IPS-18a (cell line): ENCODE measurements around the gene POLD4.
A peak's percentile ranks its signal among the peaks of the same experiment; 100 is the strongest.

ENCODE experiments used
- H3K27ac ChIP-seq: one replicate; pipeline ENCODE4 v1.5.1; 2013; ENCODE audit warnings: low read length
- H3K27me3 ChIP-seq: one replicate; pipeline ENCODE4 v1.6.1; 2013; ENCODE audit warnings: mild to moderate bottlenecking, low read length; ENCODE audit not compliant: control insufficient read depth, insufficient read depth
- H3K36me3 ChIP-seq: one replicate; pipeline ENCODE4 v1.6.1; 2013; ENCODE audit warnings: low read depth, low read length; ENCODE audit not compliant: control insufficient read depth
- H3K4me1 ChIP-seq: one replicate; pipeline ENCODE4 v1.6.1; 2013; ENCODE audit warnings: low read depth, low read length; ENCODE audit not compliant: control insufficient read depth
- H3K4me3 ChIP-seq: one replicate; pipeline ENCODE4 v1.5.1; 2013; ENCODE audit warnings: low read length
- H3K9ac ChIP-seq: one replicate; pipeline ENCODE4 v1.6.1; 2013; ENCODE audit warnings: mild to moderate bottlenecking, low read length, moderate library complexity
- H3K9me3 ChIP-seq: one replicate; pipeline ENCODE4 v1.6.1; 2013; ENCODE audit warnings: low read depth, low read length; ENCODE audit not compliant: control insufficient read depth

The POLD4 gene

GRCh38 chr11:67396587-67397389 is 43.4 kb upstream of the POLD4 start:
- no peak overlapping the region for H3K9ac ChIP-seq

GRCh38 chr11:67396259-67396581 is 42.9 kb upstream of the POLD4 start:
- Histone ChIP-seq H3K9ac (no peak overlapping the region), H3K27me3 (peaks cover 5% of the 10 kb centered on the region), H3K36me3 (peaks cover 24% of the 10 kb centered on the region), H3K4me3 (no peak overlapping the region), H3K9me3 (no peaks in the 10 kb centered on the region), H3K4me1 (no peaks in the 10 kb centered on the region), H3K27ac (no peak overlapping the region)

More at GRCh38 chr11:67396587-67397389, 43.4 kb upstream of the POLD4 start:
- peaks cover 5% of the 10 kb centered on the region for H3K27me3 ChIP-seq
- no peak overlapping the region for H3K4me3 ChIP-seq
- H3K9me3 ChIP-seq = no peaks in the 10 kb centered on the region
- no peak overlapping the region for H3K27ac ChIP-seq
- peaks cover 24% of the 10 kb centered on the region for H3K36me3 ChIP-seq
- no peaks in the 10 kb centered on the region for H3K4me1 ChIP-seq

DNA sequence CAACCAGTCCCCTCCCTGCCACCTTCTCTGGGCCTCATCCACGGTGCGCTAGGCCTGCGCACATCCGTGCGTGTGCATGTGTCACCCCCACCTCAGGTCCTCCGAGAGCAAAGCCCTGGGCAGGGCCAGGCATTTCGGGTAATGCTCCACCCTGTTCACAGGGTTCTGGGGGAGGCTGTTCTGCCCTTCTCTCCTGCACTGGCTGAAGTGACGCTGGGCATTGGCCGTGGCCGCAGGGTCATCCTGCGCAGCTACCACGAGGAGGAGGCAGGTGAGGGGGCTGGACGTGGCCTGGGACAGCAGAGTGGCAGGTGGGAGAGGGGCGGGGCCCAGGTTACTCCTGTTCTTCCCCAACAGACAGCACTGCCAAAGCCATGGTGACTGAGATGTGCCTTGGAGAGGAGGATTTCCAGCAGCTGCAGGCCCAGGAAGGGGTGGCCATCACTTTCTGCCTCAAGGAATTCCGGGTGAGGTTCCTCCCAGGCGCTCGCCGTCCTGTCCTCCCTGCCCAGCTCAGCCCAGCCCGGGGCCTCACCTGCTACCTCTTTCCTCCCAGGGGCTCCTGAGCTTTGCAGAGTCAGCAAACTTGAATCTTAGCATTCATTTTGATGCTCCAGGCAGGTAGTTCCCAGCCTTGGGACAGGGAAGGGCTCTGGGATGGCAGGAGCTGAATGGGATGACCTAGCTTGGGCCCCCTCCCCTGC is 42.4 kb upstream of the POLD4 start:
- H3K4me1 ChIP-seq = no peaks in the 10 kb centered on the region

GRCh38 chr11:67393990-67394389 is 40.6 kb upstream of the POLD4 start:
- Histone ChIP-seq H3K9me3 (no peaks in the 10 kb centered on the region), H3K4me3 (no peak overlapping the region), H3K27ac (no peak overlapping the region), H3K9ac (no peak overlapping the region), H3K36me3 (peaks cover 19% of the 10 kb centered on the region), H3K27me3 (peaks cover 5% of the 10 kb centered on the region), H3K4me1 (no peaks in the 10 kb centered on the region)

More for the DNA sequence above, 42.4 kb upstream of the POLD4 start:
- H3K36me3 ChIP-seq = peaks cover 24% of the 10 kb centered on the region
- peaks cover 5% of the 10 kb centered on the region for H3K27me3 ChIP-seq
- H3K9ac ChIP-seq = no peak overlapping the region
- H3K4me3 ChIP-seq = no peak overlapping the region
- H3K9me3 ChIP-seq = no peaks in the 10 kb centered on the region
- H3K27ac ChIP-seq = no peak overlapping the region

GRCh38 chr11:67393437-67393836 is 40.1 kb upstream of the POLD4 start:
- Histone ChIP-seq H3K4me1 (no peaks in the 10 kb centered on the region), H3K27me3 (peaks cover 5% of the 10 kb centered on the region), H3K36me3 (peaks cover 14% of the 10 kb centered on the region), H3K4me3 (no peak overlapping the region), H3K27ac (no peak overlapping the region), H3K9ac (no peak overlapping the region), H3K9me3 (no peaks in the 10 kb centered on the region)

GRCh38 chr11:67392183-67392715 is 38.9 kb upstream of the POLD4 start:
- Histone ChIP-seq H3K27me3 (peaks cover 5% of the 10 kb centered on the region), H3K4me3 (peak overlapping the region; percentile 67), H3K27ac (no peak overlapping the region), H3K9me3 (no peaks in the 10 kb centered on the region), H3K4me1 (no peaks in the 10 kb centered on the region), H3K36me3 (peaks cover 3% of the 10 kb centered on the region), H3K9ac (peak overlapping the region; percentile 62)

DNA sequence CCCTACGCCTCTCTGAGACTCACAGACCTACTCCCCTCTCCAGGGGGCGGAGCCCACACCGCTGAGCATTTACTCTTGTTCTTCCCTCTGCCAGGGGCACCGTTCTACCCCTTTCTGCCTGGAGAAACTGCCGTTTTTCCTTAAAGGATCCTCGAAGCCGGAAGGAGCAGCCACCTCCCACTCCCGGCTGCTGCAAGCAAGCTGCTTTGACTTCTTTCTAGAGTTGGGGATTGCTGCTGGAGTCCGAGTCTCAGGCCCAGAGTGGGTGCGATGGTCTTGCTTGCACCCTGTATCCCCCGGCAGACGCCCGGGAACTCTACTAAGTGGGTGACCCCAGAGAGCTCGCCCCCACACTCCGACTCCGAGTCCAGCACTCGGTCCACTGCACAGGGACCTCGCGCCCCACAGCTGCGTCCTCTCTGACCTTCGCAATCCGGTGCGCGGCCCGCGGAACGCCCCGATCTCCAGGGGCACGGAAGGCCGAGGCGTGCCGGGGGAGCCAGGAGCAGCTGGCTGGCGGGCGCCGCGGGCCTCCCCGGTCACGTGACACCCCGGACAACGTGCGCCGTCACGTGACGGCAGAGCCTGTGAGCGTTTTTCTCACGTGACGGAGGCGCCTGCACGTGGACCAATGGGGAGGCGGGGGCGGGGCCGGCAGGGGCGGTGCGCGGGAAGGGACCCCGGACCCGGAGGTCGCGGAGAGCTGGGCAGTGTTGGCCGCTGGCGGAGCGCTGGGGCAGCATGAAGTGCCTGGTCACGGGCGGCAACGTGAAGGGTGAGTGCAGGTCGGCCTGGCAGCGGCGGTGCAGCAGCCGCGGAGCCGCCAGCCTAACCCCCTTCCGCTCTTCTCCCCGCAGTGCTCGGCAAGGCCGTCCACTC is 38.2 kb upstream of the POLD4 start, which contains the start of gene RAD9A:
TSS of gene RAD9A (plus strand) at position 683 of the 879 bp plus-strand sequence. CDS start at position 742, 59 bp downstream.
- Histone ChIP-seq H3K4me3 (peak within 1 kb of the TSS; percentile 67), H3K27ac (no peak within 1 kb of the TSS), H3K4me1 (no peaks in the 10 kb centered on the region), H3K27me3 (peaks cover 5% of the 10 kb centered on the region), H3K9me3 (no peaks in the 10 kb centered on the region), H3K9ac (peak within 1 kb of the TSS; percentile 62), H3K36me3 (peaks cover 3% of the 10 kb centered on the region)

DNA sequence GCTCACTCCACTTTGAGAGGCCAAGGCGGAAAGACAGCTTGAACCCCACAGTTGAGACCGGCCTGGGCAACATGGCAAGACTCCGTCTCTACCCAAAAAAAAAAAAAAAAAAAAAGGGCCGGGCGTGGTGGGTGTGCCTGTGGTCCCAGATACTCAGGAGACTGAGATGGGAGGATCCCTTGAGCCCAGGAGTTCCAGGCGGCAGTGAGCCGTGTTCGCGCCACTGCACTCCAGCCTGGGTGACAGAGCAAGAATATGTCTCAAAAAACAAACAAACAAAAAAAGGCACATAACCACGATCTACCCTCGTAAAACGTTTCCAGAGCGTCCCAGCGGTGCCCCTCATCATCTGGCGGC is 37.6 kb upstream of the POLD4 start:
- H3K27me3 ChIP-seq = peaks cover 5% of the 10 kb centered on the region
- no peak overlapping the region for H3K27ac ChIP-seq
- no peaks in the 10 kb centered on the region for H3K9me3 ChIP-seq
- peak overlapping the region; percentile 54 for H3K9ac ChIP-seq
- peaks cover under 1% of the 10 kb centered on the region for H3K36me3 ChIP-seq
- no peaks in the 10 kb centered on the region for H3K4me1 ChIP-seq
- peak overlapping the region; percentile 67 for H3K4me3 ChIP-seq

DNA sequence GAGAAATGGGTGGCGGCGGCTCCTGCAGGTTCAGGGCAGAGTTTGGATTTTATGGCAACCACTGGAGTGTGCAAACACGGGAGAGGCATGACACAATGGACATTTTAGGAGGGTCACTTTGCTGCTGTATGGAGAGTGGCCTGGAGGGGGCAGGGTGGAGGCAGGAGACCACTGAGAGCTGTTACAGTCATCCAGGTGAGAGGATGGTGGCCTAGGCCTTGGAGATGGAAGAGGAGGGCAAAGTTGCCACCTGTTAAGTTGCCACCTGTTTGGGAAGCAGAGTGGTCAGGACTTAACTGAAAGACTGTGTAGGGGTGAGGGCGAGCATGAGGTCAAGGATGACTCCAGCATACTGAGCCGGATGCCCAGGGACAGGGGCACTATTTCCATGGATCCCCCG is 36.1 kb upstream of the POLD4 start:
- no peaks in the 10 kb centered on the region for H3K36me3 ChIP-seq
- H3K27me3 ChIP-seq = peaks cover 13% of the 10 kb centered on the region
- no peak overlapping the region for H3K4me3 ChIP-seq
- no peak overlapping the region for H3K9ac ChIP-seq
- no peak overlapping the region for H3K27ac ChIP-seq
- H3K9me3 ChIP-seq = no peaks in the 10 kb centered on the region
- H3K4me1 ChIP-seq = no peaks in the 10 kb centered on the region

DNA sequence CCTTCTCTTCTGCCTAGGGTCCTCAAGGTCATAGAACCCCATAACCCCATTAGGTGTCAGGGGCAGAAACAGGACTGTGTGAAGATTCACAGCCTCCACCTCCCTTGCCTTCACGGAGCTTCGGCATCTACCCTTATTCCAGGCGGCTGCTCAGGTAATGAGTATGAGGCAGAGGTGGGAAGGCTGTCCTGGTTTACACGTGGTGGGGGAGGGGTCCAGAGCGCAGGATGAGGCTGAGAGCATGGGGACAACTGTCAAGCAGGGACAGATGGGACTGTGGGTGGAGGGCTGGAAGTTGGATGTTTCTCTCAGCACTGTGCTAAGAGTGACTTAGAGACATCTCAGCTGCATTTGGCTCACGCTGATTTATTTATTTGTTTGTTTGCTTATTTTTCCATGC is 34.2 kb upstream of the POLD4 start:
- no peaks in the 10 kb centered on the region for H3K9me3 ChIP-seq
- no peaks in the 10 kb centered on the region for H3K4me1 ChIP-seq
- no peak overlapping the region for H3K9ac ChIP-seq
- H3K27me3 ChIP-seq = peaks cover 14% of the 10 kb centered on the region
- H3K4me3 ChIP-seq = no peak overlapping the region
- no peaks in the 10 kb centered on the region for H3K36me3 ChIP-seq
- H3K27ac ChIP-seq = no peak overlapping the region

GRCh38 chr11:67387069-67387468 is 33.7 kb upstream of the POLD4 start:
- H3K27me3 ChIP-seq = peaks cover 10% of the 10 kb centered on the region
- H3K36me3 ChIP-seq = no peaks in the 10 kb centered on the region
- H3K4me3 ChIP-seq = no peak overlapping the region
- no peak overlapping the region for H3K9ac ChIP-seq
- no peaks in the 10 kb centered on the region for H3K9me3 ChIP-seq
- no peaks in the 10 kb centered on the region for H3K4me1 ChIP-seq
- no peak overlapping the region for H3K27ac ChIP-seq
